Measurements from ENCODE around the gene HABP2. TPM values are rescaled to one million over a fixed set of nuclear protein-coding genes. Genes with fewer than 3 reads are reported as not detected.
A peak's percentile ranks its signal among the peaks of the same experiment; 100 is the strongest.

HABP2 gene
- total RNA-seq, 1 experiment from 2014 or later: not detected

DNA sequence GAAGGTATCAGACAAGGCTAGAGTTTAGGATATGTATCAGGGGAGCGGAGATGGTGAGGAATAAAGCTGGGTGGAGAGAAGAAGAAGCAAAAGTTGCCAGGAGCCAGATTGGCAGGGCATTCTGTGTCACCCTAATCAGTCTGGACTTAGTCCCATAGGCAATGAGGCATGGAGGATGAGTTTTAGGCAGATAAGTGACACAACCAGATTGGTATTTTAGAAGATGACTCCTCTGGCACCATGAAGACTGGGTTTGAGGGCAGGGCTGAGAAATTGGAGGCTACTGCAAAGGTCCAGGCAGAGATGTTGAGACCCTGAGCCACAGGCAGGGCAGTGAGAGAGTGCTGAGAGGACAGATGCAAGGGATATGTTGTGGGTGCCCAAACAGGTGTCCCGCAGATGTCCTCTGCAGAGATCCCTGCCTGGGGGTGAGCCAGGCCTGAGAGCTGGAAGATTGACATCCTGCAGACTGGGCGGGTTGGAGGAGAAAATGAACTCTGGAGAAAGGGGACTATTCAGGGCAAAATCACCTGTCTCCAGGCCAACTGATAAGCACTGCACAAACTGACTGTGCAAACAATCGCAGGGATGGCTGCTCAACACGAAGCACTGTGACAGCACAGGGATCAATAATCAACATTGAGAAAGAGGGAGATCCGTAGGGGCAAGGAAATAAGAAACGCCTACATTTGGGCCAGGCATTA, 11.9 kb upstream of the HABP2 start:
- Histone ChIP-seq H3K4me3 (ENCODE audit: low read length) (no peak overlapping the region), H3K36me3 (ENCODE audit: low read depth, low read length) (no peaks in the 10 kb centered on the region), H4K20me1 (ENCODE audit: low read length) (no peaks in the 10 kb centered on the region), H2AFZ (ENCODE audit: low read length) (no peak overlapping the region), H3K27me3 (ENCODE audit: low read length) (no peaks in the 10 kb centered on the region), H3K9me2 (replicated peaks; ENCODE audit: low read length) (no peaks in the 10 kb centered on the region), H3K27ac (ENCODE audit: low read length) (no peak overlapping the region), H3K4me1 (ENCODE audit: insufficient read depth, low read length) (peaks cover 14% of the 10 kb centered on the region), H3K4me2 (ENCODE audit: low read length) (no peak overlapping the region), H3K9me3 (ENCODE audit: low read length) (no peaks in the 10 kb centered on the region), H3K9ac (ENCODE audit: low read length) (no peak overlapping the region), H3K79me2 (ENCODE audit: low read length) (no peaks in the 10 kb centered on the region), H3F3A (ENCODE audit: low read length, unreplicated experiment) (no peaks in the 10 kb centered on the region)
- ATAC-seq (no peak), DNase-seq (peak; percentile 22)
- CTCF ChIA-PET: no interaction called here
- TF ChIP-seq EZH2 (IDR thresholded peaks at IDR 0.05; ENCODE audit: low read length, unreplicated experiment): no peak
- TF ChIP-seq, protein P1, sequence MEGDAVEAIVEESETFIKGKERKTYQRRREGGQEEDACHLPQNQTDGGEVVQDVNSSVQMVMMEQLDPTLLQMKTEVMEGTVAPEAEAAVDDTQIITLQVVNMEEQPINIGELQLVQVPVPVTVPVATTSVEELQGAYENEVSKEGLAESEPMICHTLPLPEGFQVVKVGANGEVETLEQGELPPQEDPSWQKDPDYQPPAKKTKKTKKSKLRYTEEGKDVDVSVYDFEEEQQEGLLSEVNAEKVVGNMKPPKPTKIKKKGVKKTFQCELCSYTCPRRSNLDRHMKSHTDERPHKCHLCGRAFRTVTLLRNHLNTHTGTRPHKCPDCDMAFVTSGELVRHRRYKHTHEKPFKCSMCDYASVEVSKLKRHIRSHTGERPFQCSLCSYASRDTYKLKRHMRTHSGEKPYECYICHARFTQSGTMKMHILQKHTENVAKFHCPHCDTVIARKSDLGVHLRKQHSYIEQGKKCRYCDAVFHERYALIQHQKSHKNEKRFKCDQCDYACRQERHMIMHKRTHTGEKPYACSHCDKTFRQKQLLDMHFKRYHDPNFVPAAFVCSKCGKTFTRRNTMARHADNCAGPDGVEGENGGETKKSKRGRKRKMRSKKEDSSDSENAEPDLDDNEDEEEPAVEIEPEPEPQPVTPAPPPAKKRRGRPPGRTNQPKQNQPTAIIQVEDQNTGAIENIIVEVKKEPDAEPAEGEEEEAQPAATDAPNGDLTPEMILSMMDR (conservative IDR thresholded peaks at IDR 0.05; ENCODE audit: low read depth, low read length): no peak
- no peak for TF ChIP-seq EZH2phosphoT487 (IDR thresholded peaks at IDR 0.05; ENCODE audit: borderline replicate concordance, low read length)
- BruUV-seq (replicated peaks): no TSS peak
- POLR2A ChIA-PET (ENCODE audit: unreplicated experiment): no interaction called here
- intact Hi-C loops (cut with micrococcal nuclease): no loop called here

DNA sequence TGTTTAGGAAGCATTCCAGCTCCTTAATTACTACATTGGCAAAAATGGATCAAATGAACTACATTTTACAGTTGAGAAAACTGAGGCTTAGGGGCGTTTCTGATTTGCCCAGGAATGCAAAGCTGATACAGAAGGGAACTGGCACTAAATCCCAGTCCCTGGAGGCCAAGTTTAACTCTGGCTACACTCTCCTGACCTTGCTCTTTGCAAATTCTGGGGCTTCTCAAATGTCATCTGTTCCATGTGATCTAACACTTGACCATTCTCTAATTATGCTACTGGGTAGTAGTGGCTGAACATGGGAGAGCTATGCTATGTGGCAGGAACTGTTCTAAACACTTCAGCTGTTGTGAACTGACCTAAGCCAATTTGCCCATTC, 11.3 kb upstream of the HABP2 start:
- Histone ChIP-seq H3K27me3 (ENCODE audit: low read length) (no peaks in the 10 kb centered on the region), H3K4me3 (ENCODE audit: low read length) (no peak overlapping the region), H3K4me1 (ENCODE audit: insufficient read depth, low read length) (peaks cover 14% of the 10 kb centered on the region), H2AFZ (ENCODE audit: low read length) (no peak overlapping the region), H3K9ac (ENCODE audit: low read length) (no peak overlapping the region), H3K4me2 (ENCODE audit: low read length) (no peak overlapping the region), H3K9me3 (ENCODE audit: low read length) (no peaks in the 10 kb centered on the region), H3K27ac (ENCODE audit: low read length) (no peak overlapping the region), H4K20me1 (ENCODE audit: low read length) (no peaks in the 10 kb centered on the region), H3K36me3 (ENCODE audit: low read depth, low read length) (no peaks in the 10 kb centered on the region), H3K79me2 (ENCODE audit: low read length) (no peaks in the 10 kb centered on the region), H3F3A (ENCODE audit: low read length, unreplicated experiment) (no peaks in the 10 kb centered on the region), H3K9me2 (replicated peaks; ENCODE audit: low read length) (no peaks in the 10 kb centered on the region)
- ChIA-PET POLR2A (ENCODE audit: unreplicated experiment) (no interaction called here), CTCF (no interaction called here)
- ATAC-seq (no peak), DNase-seq (no peak)
- TF ChIP-seq EZH2phosphoT487 (IDR thresholded peaks at IDR 0.05; ENCODE audit: borderline replicate concordance, low read length) (no peak), EZH2 (IDR thresholded peaks at IDR 0.05; ENCODE audit: low read length, unreplicated experiment) (no peak)
- TF ChIP-seq, protein P1 (conservative IDR thresholded peaks at IDR 0.05; ENCODE audit: low read depth, low read length): no peak
- BruUV-seq (replicated peaks): no TSS peak
- intact Hi-C loops (cut with micrococcal nuclease): no loop called here

DNA sequence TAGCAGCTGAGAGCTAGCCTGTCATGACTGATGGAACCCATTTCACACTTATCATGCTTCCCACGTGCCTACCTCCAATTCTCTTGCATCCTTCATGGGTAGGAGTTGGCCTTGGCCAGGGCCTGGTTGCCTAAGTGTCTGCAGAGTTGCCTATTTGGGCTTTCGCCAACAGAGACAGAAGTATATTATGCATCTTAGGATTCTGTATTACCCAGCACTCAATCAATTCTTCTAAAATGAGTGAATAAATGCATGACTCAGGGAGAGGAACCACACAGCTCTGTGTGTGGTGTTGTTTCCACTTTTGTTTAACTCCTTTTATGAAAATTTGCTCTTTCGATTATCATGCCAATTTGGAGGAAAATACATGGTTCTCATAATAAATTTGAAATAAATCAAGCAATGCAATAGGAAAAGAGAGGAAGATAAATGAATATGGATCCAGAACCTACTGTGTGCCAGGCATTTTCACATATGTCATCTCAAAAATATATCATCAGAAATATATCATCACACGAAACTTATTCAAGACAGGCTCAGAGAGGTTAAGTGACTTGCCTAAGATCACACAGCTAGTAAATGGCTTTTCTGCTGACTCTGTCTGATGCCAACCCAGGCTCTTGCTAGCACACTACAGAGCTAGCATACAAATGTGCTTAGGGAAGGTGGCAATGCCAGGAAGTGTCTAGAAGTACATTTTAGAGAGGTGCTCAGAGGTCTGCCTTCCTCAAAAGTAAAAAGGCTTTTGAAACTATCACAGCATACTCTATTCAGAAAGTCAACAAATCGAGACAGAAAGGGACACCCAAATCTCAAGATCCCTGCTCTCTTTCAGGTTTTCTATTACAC, 9.5 kb upstream of the HABP2 start:
- Histone ChIP-seq H3K27me3 (ENCODE audit: low read length) (no peaks in the 10 kb centered on the region), H3K4me2 (ENCODE audit: low read length) (no peak overlapping the region), H3K36me3 (ENCODE audit: low read depth, low read length) (no peaks in the 10 kb centered on the region), H4K20me1 (ENCODE audit: low read length) (no peaks in the 10 kb centered on the region), H3K4me3 (ENCODE audit: low read length) (no peak overlapping the region), H3K9me2 (replicated peaks; ENCODE audit: low read length) (no peaks in the 10 kb centered on the region), H3K27ac (ENCODE audit: low read length) (no peak overlapping the region), H3F3A (ENCODE audit: low read length, unreplicated experiment) (no peaks in the 10 kb centered on the region), H2AFZ (ENCODE audit: low read length) (no peak overlapping the region), H3K79me2 (ENCODE audit: low read length) (no peaks in the 10 kb centered on the region), H3K9me3 (ENCODE audit: low read length) (no peaks in the 10 kb centered on the region), H3K9ac (ENCODE audit: low read length) (no peak overlapping the region), H3K4me1 (ENCODE audit: insufficient read depth, low read length) (peaks cover 14% of the 10 kb centered on the region)
- ChIA-PET CTCF (no interaction called here), POLR2A (ENCODE audit: unreplicated experiment) (no interaction called here)
- ATAC-seq: no peak
- BruUV-seq (replicated peaks): no TSS peak
- no peak for DNase-seq
- TF ChIP-seq EZH2phosphoT487 (IDR thresholded peaks at IDR 0.05; ENCODE audit: borderline replicate concordance, low read length): no peak
- TF ChIP-seq EZH2 (IDR thresholded peaks at IDR 0.05; ENCODE audit: low read length, unreplicated experiment): no peak
- TF ChIP-seq, protein P1 (conservative IDR thresholded peaks at IDR 0.05; ENCODE audit: low read depth, low read length): no peak
- intact Hi-C loops (cut with micrococcal nuclease): no loop called here

Data from PC-3 (cell line).